ENCODE data around the gene PDGFRB. TPM values are rescaled to one million over a fixed set of nuclear protein-coding genes. Genes with fewer than 3 reads are reported as not detected.

PDGFRB gene
- total and polyA plus RNA-seq, 10 of the 15 experiments (the other 5 are each of a cell fraction or from before 2014, with no cell fraction given), result 0.02 to 3.0 (median 1.0) TPM

- SMC1A ChIA-PET (ENCODE audit: uncharacterized antibody, unreplicated experiment), result interaction anchor here (0.6 to 1.7 kb wide), 2 partner anchors 8 to 47 kb away, joined by 3 to 7 read pairs; no protein-coding TSS in a partner anchor
- 37% methylated on average over 6 of the region's 6 CpGs for WGBS (ENCODE audit: insufficient coverage, insufficient replicate concordance, low lambda C conversion rate, missing lambda C conversion rate)
- H3K79me2 ChIP-seq (ENCODE audit: control insufficient read depth, insufficient read depth, low read length), result no peaks in the 10 kb centered on the region
Measured at GRCh38 chr5:150174285-150174684, 18.6 kb upstream of the PDGFRB start.

More at GRCh38 chr5:150174285-150174684, 18.6 kb upstream of the PDGFRB start:
- no peaks in the 10 kb centered on the region for H4K20me1 ChIP-seq (ENCODE audit: control insufficient read depth, insufficient read depth)
- BruUV-seq (replicated peaks), result no TSS peak
- no peak overlapping the region for H3K4me3 ChIP-seq
- H3K27ac ChIP-seq (ENCODE audit: control insufficient read depth, insufficient read depth), result no peak overlapping the region
- no peak overlapping the region for H3K9ac ChIP-seq (ENCODE audit: control insufficient read depth, insufficient read depth, low read length)
- CTCF ChIA-PET, result interaction anchor here (0.6 to 9.3 kb wide), 6 partner anchors 12 to 176 kb away, joined by 3 to 68 read pairs (median 6); no protein-coding TSS in a partner anchor
- TF ChIP-seq TAF1 (IDR thresholded peaks at IDR 0.05; ENCODE audit: borderline replicate concordance, low read depth, low read length), result no peak
- no peak for TF ChIP-seq SIX5 (IDR thresholded peaks at IDR 0.05; ENCODE audit: low read depth, low read length, severe bottlenecking)
- TF ChIP-seq MXI1 (IDR thresholded peaks at IDR 0.05; ENCODE audit: low read depth, low read length), result no peak
- TF ChIP-seq RELA (IDR thresholded peaks at IDR 0.05; ENCODE audit: borderline replicate concordance, partially characterized antibody), result no peak
- TF ChIP-seq EP300 (IDR thresholded peaks at IDR 0.05; ENCODE audit: borderline replicate concordance in 1 of 2, control insufficient read depth in 1 of 2, low read depth in 2 of 2, low read length in 2 of 2), result no peak
- TF ChIP-seq IKZF2 (IDR thresholded peaks at IDR 0.05), result no peak
- TF ChIP-seq SMC3 (IDR thresholded peaks at IDR 0.05; ENCODE audit: borderline replicate concordance, low read length), result no peak
- TF ChIP-seq EGR1 (IDR thresholded peaks at IDR 0.05; ENCODE audit: borderline replicate concordance in 1 of 2, low read depth in 2 of 2, low read length in 2 of 2), result no peak
- TF ChIP-seq TCF3 (IDR thresholded peaks at IDR 0.05; ENCODE audit: borderline replicate concordance, insufficient read depth, low read depth, low read length), result no peak
- TF ChIP-seq SP1 (IDR thresholded peaks at IDR 0.05; ENCODE audit: low read depth, low read length), result no peak
- TF ChIP-seq, protein P1, sequence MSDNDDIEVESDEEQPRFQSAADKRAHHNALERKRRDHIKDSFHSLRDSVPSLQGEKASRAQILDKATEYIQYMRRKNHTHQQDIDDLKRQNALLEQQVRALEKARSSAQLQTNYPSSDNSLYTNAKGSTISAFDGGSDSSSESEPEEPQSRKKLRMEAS (IDR thresholded peaks at IDR 0.05; ENCODE audit: low read depth, low read length), result no peak
- no peak for TF ChIP-seq NFYB (IDR thresholded peaks at IDR 0.05; ENCODE audit: insufficient read depth, low read depth, low read length)
- TF ChIP-seq KDM1A (IDR thresholded peaks at IDR 0.05; ENCODE audit: borderline replicate concordance), result no peak
- TF ChIP-seq ATF2 (IDR thresholded peaks at IDR 0.05; ENCODE audit: low read length), result no peak
- TF ChIP-seq SREBF2 (IDR thresholded peaks at IDR 0.05; ENCODE audit: low read length), result no peak
- no peak for TF ChIP-seq CHD4 (IDR thresholded peaks at IDR 0.05)
- TF ChIP-seq NFIC (IDR thresholded peaks at IDR 0.05; ENCODE audit: low read depth, low read length), result no peak
- TF ChIP-seq, protein P2, sequence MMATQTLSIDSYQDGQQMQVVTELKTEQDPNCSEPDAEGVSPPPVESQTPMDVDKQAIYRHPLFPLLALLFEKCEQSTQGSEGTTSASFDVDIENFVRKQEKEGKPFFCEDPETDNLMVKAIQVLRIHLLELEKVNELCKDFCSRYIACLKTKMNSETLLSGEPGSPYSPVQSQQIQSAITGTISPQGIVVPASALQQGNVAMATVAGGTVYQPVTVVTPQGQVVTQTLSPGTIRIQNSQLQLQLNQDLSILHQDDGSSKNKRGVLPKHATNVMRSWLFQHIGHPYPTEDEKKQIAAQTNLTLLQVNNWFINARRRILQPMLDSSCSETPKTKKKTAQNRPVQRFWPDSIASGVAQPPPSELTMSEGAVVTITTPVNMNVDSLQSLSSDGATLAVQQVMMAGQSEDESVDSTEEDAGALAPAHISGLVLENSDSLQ (IDR thresholded peaks at IDR 0.05), result no peak
- TF ChIP-seq MEF2A (IDR thresholded peaks at IDR 0.05; ENCODE audit: insufficient read depth, low read depth, low read length), result no peak
- ATAC-seq, result no peak
- in situ Hi-C loops (cut with MboI) (no loop called here), intact Hi-C loops (cut with micrococcal nuclease; ENCODE audit: unreplicated experiment) (loop anchor here (2.0 kb wide), 1 partner anchor 43 kb away; no protein-coding TSS in a partner anchor)
- no peaks in the 10 kb centered on the region for H3K36me3 ChIP-seq (ENCODE audit: control insufficient read depth in 2 of 2, insufficient read depth in 2 of 2, low read length in 1 of 2)
- H2AFZ ChIP-seq (ENCODE audit: control insufficient read depth, low read depth, low read length), result no peak overlapping the region
- H3K4me1 ChIP-seq (ENCODE audit: control insufficient read depth, insufficient read depth, low read length), result no peaks in the 10 kb centered on the region
- H3K27me3 ChIP-seq (replicated peaks in 1 of 2; ENCODE audit: control insufficient read depth in 2 of 2, insufficient read depth in 2 of 2, low read length in 1 of 2), result no peaks in the 10 kb centered on the region; a peak in 1 of 4 replicates
- RAD21 ChIA-PET (ENCODE audit: unreplicated experiment), result interaction anchor here (2.0 kb wide), 1 partner anchor 43 kb away, joined by 5 read pairs; no protein-coding TSS in a partner anchor
- DNase-seq (ENCODE audit: low read depth, low spot score), result no peak
- H3K9me3 ChIP-seq (replicated peaks; ENCODE audit: control insufficient read depth, insufficient read depth, low read length), result no peaks in the 10 kb centered on the region
- H3K4me2 ChIP-seq (ENCODE audit: control insufficient read depth, insufficient read depth), result no peak overlapping the region
- POLR2A ChIA-PET, result no interaction called here
- no peak for FAIRE-seq
